B cell (primary cell): Measurements from ENCODE around the gene MED12L.

Experiments
- CTCF ChIP-seq: fragments of 200-600 bp; IDR thresholded peaks from one replicate; pipeline ENCODE4 v1.8.0; 2022; ENCODE audit warnings: antibody characterized with exemption, mild to moderate bottlenecking
- EZH2 ChIP-seq: IDR thresholded peaks from 2 replicates; pipeline ENCODE4 v1.6.1; 2012; ENCODE audit warnings: borderline replicate concordance, low read depth, mild to moderate bottlenecking, moderate library complexity, low read length; ENCODE audit not compliant: insufficient read depth, poor library complexity, severe bottlenecking

GRCh38 chr3:151400341-151400740 lies 314.9 kb downstream of the MED12L start:
- TF ChIP-seq CTCF (no peak), EZH2 (no peak)
